ENCODE results near the gene DAPK1. TPM values are rescaled to one million over a fixed set of nuclear protein-coding genes. Genes with fewer than 3 reads are reported as not detected.

The DAPK1 gene
- total and polyA plus RNA-seq, 2 donors (not counting 3 experiments of a cell fraction or from before 2014, with no cell fraction given) = 58.9 to 119 TPM

DNA sequence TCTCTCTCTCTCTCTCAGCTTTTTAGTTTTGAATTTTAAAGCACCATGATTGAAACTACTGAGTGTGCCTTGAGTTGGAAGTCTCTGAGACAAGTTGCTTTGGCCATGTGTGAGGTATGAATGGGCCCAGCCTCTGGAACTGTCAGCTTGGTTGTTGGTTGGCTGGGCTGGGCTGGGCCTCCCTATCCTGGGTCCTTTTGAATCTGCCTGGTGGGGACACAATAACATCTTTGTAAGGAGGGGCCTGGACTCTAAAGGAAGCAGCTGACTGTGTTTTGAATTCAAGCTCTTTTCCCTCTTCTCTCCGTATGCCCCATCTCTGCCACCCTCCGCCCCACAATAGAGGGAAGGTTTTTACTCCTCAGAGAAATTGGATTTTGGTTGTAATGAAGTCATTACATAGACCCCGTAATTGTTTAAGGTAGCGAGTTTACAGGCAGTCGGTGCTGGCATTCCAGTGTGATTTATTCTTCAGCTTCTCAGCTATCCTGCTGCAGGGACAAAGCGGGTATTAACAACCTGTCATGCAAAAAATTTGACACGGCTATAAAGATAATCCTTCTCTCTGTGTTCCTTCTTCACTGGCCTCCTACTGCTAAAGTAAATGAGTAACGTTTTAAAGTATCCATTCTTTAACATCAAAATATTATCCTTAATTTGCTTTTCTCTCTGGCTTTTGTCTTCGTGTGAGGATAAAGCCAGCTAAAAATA is 105.4 kb downstream of the DAPK1 start:
- DNase-seq (ENCODE audit: low read depth, low spot score) (no peak), FAIRE-seq (no peak)
- no peaks in the 10 kb centered on the region for H4K20me1 ChIP-seq (replicated peaks; ENCODE audit: control insufficient read depth, extremely low read depth, insufficient read depth, low read length)
- H3K9me3 ChIP-seq (replicated peaks; ENCODE audit: control insufficient read depth, insufficient read depth, low read length) = no peaks in the 10 kb centered on the region
- no peak overlapping the region for H3K4me3 ChIP-seq (replicated peaks in 1 of 3; ENCODE audit: insufficient read depth in 1 of 3, low read depth in 1 of 3, low read length in 3 of 3)
- POLR2A ChIA-PET = no interaction called here
- no peak overlapping the region for H3K9ac ChIP-seq (replicated peaks; ENCODE audit: extremely low read depth, insufficient read depth, low read length)
- CTCF ChIA-PET = interaction anchor here (0.8 to 0.9 kb wide), 2 partner anchors 11 to 233 kb away, joined by 3 read pairs; no protein-coding TSS in a partner anchor
- H3K27ac ChIP-seq (ENCODE audit: insufficient read depth, low read depth, low read length) = no peak overlapping the region
- H2AFZ ChIP-seq (ENCODE audit: low read depth, low read length) = no peak overlapping the region
- dilution Hi-C loops (cut with MboI; ENCODE audit: extremely low pct_ligation_motif_present, low sequenced_read_pairs) = no loop called here
- H3K4me1 ChIP-seq (ENCODE audit: control insufficient read depth, extremely low read depth, insufficient read depth, low read length) = peaks cover 33% of the 10 kb centered on the region
- H3K36me3 ChIP-seq (ENCODE audit: control insufficient read depth in 2 of 2, extremely low read depth in 1 of 2, insufficient read depth in 2 of 2, low read length in 2 of 2) = peaks cover 0 to 10% of the 10 kb centered on the region in 2 experiments
- no TSS peak for BruUV-seq (replicated peaks)
- intact Hi-C loops (cut with micrococcal nuclease) = no loop called here
- H3K27me3 ChIP-seq (ENCODE audit: control insufficient read depth in 2 of 2, insufficient read depth in 2 of 2, low read length in 2 of 2) = no peaks in the 10 kb centered on the region
- no peak for TF ChIP-seq JUN (IDR thresholded peaks at IDR 0.05; ENCODE audit: borderline replicate concordance, insufficient read depth, insufficient read length, low read depth)
- TF ChIP-seq EZH2 (IDR thresholded peaks at IDR 0.05; ENCODE audit: borderline replicate concordance, low read depth, low read length, severe bottlenecking) = no peak
- TF ChIP-seq FOS (IDR thresholded peaks at IDR 0.05; ENCODE audit: borderline replicate concordance, insufficient read depth, low read length) = no peak
- H3K4me2 ChIP-seq (ENCODE audit: insufficient read depth, low read length) = no peak overlapping the region
- H3K79me2 ChIP-seq (ENCODE audit: control insufficient read depth, insufficient read depth, low read length) = no peaks in the 10 kb centered on the region
- H3K9me1 ChIP-seq (replicated peaks; ENCODE audit: control insufficient read depth, extremely low read depth, insufficient read depth, low read length) = no peaks in the 10 kb centered on the region

DNA sequence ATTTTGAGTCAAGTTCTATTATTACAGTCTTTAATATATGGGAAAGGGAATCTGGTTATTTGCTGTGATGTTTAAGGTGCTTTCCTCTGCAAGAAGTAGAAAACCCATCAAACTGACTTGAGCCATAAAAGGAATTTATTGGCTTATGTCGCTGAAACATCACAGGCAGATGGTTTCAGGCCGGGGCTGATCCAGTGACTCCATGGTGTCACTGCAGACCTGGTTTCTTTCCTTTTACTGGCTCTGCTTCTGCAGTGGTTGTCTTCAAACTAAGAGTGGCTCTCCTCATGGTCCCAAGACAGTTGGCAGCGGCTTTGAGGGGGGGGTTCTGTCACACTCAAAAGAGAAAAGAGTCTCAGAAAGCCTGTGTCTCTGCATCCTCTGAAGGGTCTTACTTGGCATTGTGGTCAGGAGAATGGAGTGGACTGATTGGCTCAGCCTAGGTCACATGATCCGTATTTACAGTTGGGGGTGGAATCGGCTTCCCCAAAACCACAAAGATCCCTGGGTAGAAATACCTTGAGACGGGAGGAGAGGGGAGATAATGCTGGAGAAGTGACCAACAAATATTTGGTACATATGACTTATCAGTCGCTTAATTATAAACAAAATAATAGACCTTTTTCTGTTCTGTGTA is 106.3 kb downstream of the DAPK1 start:
- Histone ChIP-seq H3K4me2 (ENCODE audit: insufficient read depth, low read length) (no peak overlapping the region), H3K27ac (ENCODE audit: insufficient read depth, low read depth, low read length) (no peak overlapping the region), H3K36me3 (ENCODE audit: control insufficient read depth in 2 of 2, extremely low read depth in 1 of 2, insufficient read depth in 2 of 2, low read length in 2 of 2) (peaks cover 0 to 10% of the 10 kb centered on the region in 2 experiments), H3K27me3 (ENCODE audit: control insufficient read depth in 2 of 2, insufficient read depth in 2 of 2, low read length in 2 of 2) (no peaks in the 10 kb centered on the region), H3K9me3 (replicated peaks; ENCODE audit: control insufficient read depth, insufficient read depth, low read length) (no peaks in the 10 kb centered on the region), H3K4me1 (ENCODE audit: control insufficient read depth, extremely low read depth, insufficient read depth, low read length) (peaks cover 31% of the 10 kb centered on the region), H3K9ac (replicated peaks; ENCODE audit: extremely low read depth, insufficient read depth, low read length) (no peak overlapping the region), H3K4me3 (replicated peaks in 1 of 3; ENCODE audit: insufficient read depth in 1 of 3, low read depth in 1 of 3, low read length in 3 of 3) (no peak overlapping the region), H4K20me1 (replicated peaks; ENCODE audit: control insufficient read depth, extremely low read depth, insufficient read depth, low read length) (no peaks in the 10 kb centered on the region), H3K79me2 (ENCODE audit: control insufficient read depth, insufficient read depth, low read length) (no peaks in the 10 kb centered on the region), H3K9me1 (replicated peaks; ENCODE audit: control insufficient read depth, extremely low read depth, insufficient read depth, low read length) (no peaks in the 10 kb centered on the region), H2AFZ (ENCODE audit: low read depth, low read length) (no peak overlapping the region)
- ChIA-PET CTCF (no interaction called here), POLR2A (no interaction called here)
- dilution Hi-C loops (cut with MboI; ENCODE audit: extremely low pct_ligation_motif_present, low sequenced_read_pairs) (no loop called here), intact Hi-C loops (cut with micrococcal nuclease) (no loop called here)
- BruUV-seq (replicated peaks) = no TSS peak
- no peak for FAIRE-seq
- TF ChIP-seq POLR2A (IDR thresholded peaks at IDR 0.05; ENCODE audit: low read depth, low read length) = no peak
- TF ChIP-seq, protein P1, sequence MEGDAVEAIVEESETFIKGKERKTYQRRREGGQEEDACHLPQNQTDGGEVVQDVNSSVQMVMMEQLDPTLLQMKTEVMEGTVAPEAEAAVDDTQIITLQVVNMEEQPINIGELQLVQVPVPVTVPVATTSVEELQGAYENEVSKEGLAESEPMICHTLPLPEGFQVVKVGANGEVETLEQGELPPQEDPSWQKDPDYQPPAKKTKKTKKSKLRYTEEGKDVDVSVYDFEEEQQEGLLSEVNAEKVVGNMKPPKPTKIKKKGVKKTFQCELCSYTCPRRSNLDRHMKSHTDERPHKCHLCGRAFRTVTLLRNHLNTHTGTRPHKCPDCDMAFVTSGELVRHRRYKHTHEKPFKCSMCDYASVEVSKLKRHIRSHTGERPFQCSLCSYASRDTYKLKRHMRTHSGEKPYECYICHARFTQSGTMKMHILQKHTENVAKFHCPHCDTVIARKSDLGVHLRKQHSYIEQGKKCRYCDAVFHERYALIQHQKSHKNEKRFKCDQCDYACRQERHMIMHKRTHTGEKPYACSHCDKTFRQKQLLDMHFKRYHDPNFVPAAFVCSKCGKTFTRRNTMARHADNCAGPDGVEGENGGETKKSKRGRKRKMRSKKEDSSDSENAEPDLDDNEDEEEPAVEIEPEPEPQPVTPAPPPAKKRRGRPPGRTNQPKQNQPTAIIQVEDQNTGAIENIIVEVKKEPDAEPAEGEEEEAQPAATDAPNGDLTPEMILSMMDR (IDR thresholded peaks at IDR 0.05; ENCODE audit: extremely low read depth in 1 of 2, insufficient read depth in 1 of 2, low read depth in 1 of 2, low read length in 2 of 2) = no peak
- no peak for DNase-seq (ENCODE audit: low read depth, low spot score)
